Psoas muscle (tissue), 8 donors: Measurements from ENCODE around the gene LILRB4. TPM values are rescaled to one million over a fixed set of nuclear protein-coding genes. Genes with fewer than 3 reads are reported as not detected.

ENCODE experiments used
- ATAC-seq, 4 donors: fragments of 200-7000 bp; cut with Tn5 transposase; one replicate each; pipeline ENCODE4 v1.9.1; 2020; ENCODE audit warnings: moderate library complexity in 3 of 4, mild to moderate bottlenecking in 2 of 4
- DNase-seq, 2 donors: peaks; one replicate each; pipeline ENCODE4 v3.0.0-alpha.2; 2020
- H3K27ac ChIP-seq: fragments of 200-600 bp; one replicate; pipeline ENCODE4 v1.8.0; 2022
- H3K27me3 ChIP-seq, 3 donors: fragments of 200-600 bp in 1 of 3; one replicate each; pipeline versions ENCODE4 v1.6.1 to v1.8.0; 2013 to 2022; ENCODE audit warnings: low read length in 2 of 3, mild to moderate bottlenecking in 2 of 3, moderate library complexity in 1 of 3; ENCODE audit not compliant: insufficient read depth in 3 of 3
- H3K36me3 ChIP-seq, 2 donors: fragments of 200-600 bp in 1 of 2; one replicate each; pipeline versions ENCODE4 v1.6.1 to v1.8.0; 2013 to 2022; ENCODE audit warnings: low read depth in 1 of 2, mild to moderate bottlenecking in 1 of 2, moderate library complexity in 1 of 2; ENCODE audit not compliant: insufficient read depth in 1 of 2
- H3K4me1 ChIP-seq: fragments of 200-600 bp; one replicate; pipeline ENCODE4 v1.8.0; 2022
- H3K4me3 ChIP-seq: fragments of 200-600 bp; one replicate; pipeline ENCODE4 v1.8.0; 2022; ENCODE audit warnings: mild to moderate bottlenecking
- H3K9me3 ChIP-seq: fragments of 200-600 bp; one replicate; pipeline ENCODE4 v1.8.0; 2022
- CTCF ChIP-seq: fragments of 200-600 bp; IDR thresholded peaks from one replicate; pipeline ENCODE4 v1.8.0; 2022; ENCODE audit warnings: antibody characterized with exemption
- WGBS, 3 donors: extraction: QIAGEN DNeasy Blood & Tissue Kit; methylation state at CpG; one replicate each; pipeline versions ENCODE4 v1.1.6 to v1.1.7; 2013; 5-methylcytosine and 5-hydroxymethylcytosine counted together
- intact Hi-C, 2 donors: fragments of 100-400 bp; cut with DNase I; formaldehyde crosslinking; loops; one replicate each; pipeline versions ENCODE4 v1.11.0 to v1.14.2; 2022
- long read RNA-seq, 2 donors: library from polyadenylated mRNA; unstranded; transcript quantifications; one replicate each; pipeline ENCODE4 v2.0.0, GENCODE V29; 2021
- polyA plus RNA-seq, 3 donors: library from polyadenylated mRNA; stranded (reverse); fragments of 200-250 nt; gene quantifications; one replicate each; pipeline ENCODE4 v1.2.3, GENCODE V29; 2013
- total RNA-seq, 4 donors: library from RNA; stranded (reverse); fragmentation: NEBNext Ultra II Directional in 2 of 4; extraction: Animal tissue kit (Norgen Biotek cat#: 25700) in 2 of 4; gene quantifications; one replicate each; pipeline versions ENCODE4 v1.2.1 to v1.2.4, GENCODE V29; 2021 to 2023
- donor health status: healthy with polysubstance abuse.
- donor health status: DM: no; HTN: no; CAD: no; lungs with moderate emphysema.
- donor health status: Bipolar disorder and iron deficiency.
- donor health status: healthy.
- donor health status: DM: yes; HTN: yes; CAD: no.
- donor health status: DM: no; HTN: no; CAD: no.
- donor health status: DM: no; HTN: no; CAD: no.
- donor health status: DM: yes; HTN: yes; CAD: no.

The LILRB4 gene
- total RNA-seq: 1 to 10 TPM in 2 of 4 donors, under 1 TPM in 2; 0.54 to 1.7 (median 0.99) TPM
- under 1 TPM; 0.27 to 0.56 (median 0.37) TPM for polyA plus RNA-seq
- long read RNA-seq, donor 1: 0 reads
- long read RNA-seq, donor 2, partial matches to known transcripts: 1 of 2 reads
- long read RNA-seq, donor 2, other reads (novel, unspliced or antisense): 1 of 2 reads

GRCh38 chr19:54662730-54663129, at the start of gene LILRB4:
TSS of gene LILRB4 (plus strand) at chr19:54662985. CDS start at chr19:54663034, 49 bp downstream.
- intact Hi-C loops: no loop called here
- no peak within 1 kb of the TSS for H3K4me3 ChIP-seq
- DNase-seq: peak in 1 of 2 donors; percentile 67

GRCh38 chr19:54614726-54615125, 48.1 kb upstream of the LILRB4 start:
- ATAC-seq (no peak), DNase-seq (no peak)
- WGBS, 3 donors: 78 to 89% (median 86%) methylated on average over 1 of the region's 1 CpG
- Histone ChIP-seq H3K27me3 (no peaks in the 10 kb centered on the region), H3K4me1 (no peaks in the 10 kb centered on the region), H3K4me3 (no peak overlapping the region), H3K9me3 (no peaks in the 10 kb centered on the region), H3K36me3 (no peaks in the 10 kb centered on the region), H3K27ac (no peak overlapping the region)
- intact Hi-C loops: no loop called here
- no peak for TF ChIP-seq CTCF

More at GRCh38 chr19:54662730-54663129, at the start of gene LILRB4:
- Histone ChIP-seq H3K4me1 (no peaks in the 10 kb centered on the region), H3K36me3 (no peaks in the 10 kb centered on the region), H3K9me3 (no peaks in the 10 kb centered on the region), H3K27ac (no peak within 1 kb of the TSS), H3K27me3 (peaks cover 0 to 2% (median 0%) of the 10 kb centered on the region in 3 donors)
- no peak for TF ChIP-seq CTCF
- WGBS, 3 donors: 40 to 68% (median 58%) methylated on average over 7 of the region's 7 CpGs
- peak in 1 of 4 donors; percentile 43 for ATAC-seq

- Histone ChIP-seq H3K27me3 (no peaks in the 10 kb centered on the region), H3K4me3 (no peak overlapping the region), H3K4me1 (no peaks in the 10 kb centered on the region), H3K27ac (no peak overlapping the region), H3K36me3 (no peaks in the 10 kb centered on the region), H3K9me3 (no peaks in the 10 kb centered on the region)
- ATAC-seq (no peak), DNase-seq (no peak)
- intact Hi-C loops: no loop called here
- no peak for TF ChIP-seq CTCF
- WGBS, 3 donors: 56 to 68% (median 58%) methylated on average over 3 of the region's 3 CpGs
Observed at GRCh38 chr19:54616057-54616456, 46.7 kb upstream of the LILRB4 start.

GRCh38 chr19:54616821-54617560, 45.8 kb upstream of the LILRB4 start:
- DNase-seq (no peak), ATAC-seq (no peak)
- H3K27ac ChIP-seq: no peak overlapping the region
- H3K4me1 ChIP-seq: no peaks in the 10 kb centered on the region
- no peaks in the 10 kb centered on the region for H3K36me3 ChIP-seq
- WGBS, 3 donors: 49 to 71% (median 58%) methylated on average over 5 of the region's 5 CpGs
- H3K27me3 ChIP-seq: no peaks in the 10 kb centered on the region
- no peak for TF ChIP-seq CTCF
- intact Hi-C loops: no loop called here
- H3K4me3 ChIP-seq: no peak overlapping the region
- H3K9me3 ChIP-seq: no peaks in the 10 kb centered on the region
